HG02884 (cell line): ENCODE results near the gene TRAM2.
A peak's percentile ranks its signal among the peaks of the same experiment; 100 is the strongest.

Experiments
- ATAC-seq: cut with Tn5 transposase; IDR thresholded peaks from one replicate; pipeline ENCODE4 v1.9.1; 2021; ENCODE audit warnings: mild to moderate bottlenecking, moderate library complexity; ENCODE audit not compliant: unreplicated experiment

Gene TRAM2

DNA sequence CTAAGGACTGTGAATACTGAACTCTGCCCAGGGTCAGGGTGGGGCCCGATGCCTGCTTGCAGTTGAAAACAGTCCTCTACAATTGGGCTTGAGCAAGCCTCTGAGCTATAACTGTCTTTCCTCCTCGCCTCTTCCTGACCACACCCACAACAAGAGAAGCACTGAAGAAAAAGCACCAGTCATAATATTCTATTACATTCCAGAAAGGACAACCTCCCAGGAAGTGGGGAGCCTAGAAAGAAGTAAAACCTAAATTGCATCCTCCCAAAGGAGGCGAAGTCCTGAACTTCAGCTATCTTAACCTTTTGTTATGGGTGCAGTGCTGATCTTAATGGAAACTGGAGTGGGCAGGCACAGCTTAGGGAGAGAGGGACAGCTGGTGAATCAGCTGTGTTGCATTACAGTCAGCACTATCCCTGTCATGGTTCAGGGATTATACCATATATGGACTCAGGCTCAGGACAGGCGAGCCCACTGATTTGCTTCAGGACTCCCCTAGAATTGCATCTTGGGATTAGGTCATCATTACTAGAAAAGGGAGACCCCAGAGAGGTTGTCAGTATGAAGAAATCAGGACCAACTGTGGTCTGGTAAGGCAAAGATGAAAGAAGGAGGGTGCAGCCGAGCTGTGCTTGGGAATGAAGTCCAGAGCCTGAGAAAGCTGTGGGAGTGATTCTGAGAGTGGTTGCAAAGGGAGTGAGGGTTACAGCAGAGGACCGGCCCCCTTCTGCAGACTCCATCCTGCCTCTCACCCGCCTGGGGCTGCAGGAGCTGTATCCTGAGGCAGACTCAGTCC, 18.3 kb upstream of the TRAM2 start:
- ATAC-seq: peak; percentile 84

DNA sequence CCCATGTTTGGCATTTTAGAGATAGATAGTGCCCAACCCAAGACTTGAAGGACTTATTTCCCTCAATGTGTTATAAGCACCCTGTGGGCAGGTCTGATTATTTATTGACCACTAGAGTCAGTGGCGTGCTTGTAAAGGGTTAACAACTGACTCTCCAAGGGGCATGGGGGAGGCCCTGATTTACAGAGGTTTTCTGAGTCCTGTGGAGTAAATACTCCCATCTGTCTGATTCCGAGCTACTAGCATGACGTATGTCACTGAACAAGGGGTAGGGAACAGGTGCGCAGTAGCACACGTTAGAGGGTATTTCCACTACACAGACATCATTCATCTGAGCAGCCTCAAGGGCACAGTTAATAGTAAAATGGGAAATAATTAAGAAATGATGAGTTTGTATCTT, 17.4 kb upstream of the TRAM2 start:
- ATAC-seq: no peak

DNA sequence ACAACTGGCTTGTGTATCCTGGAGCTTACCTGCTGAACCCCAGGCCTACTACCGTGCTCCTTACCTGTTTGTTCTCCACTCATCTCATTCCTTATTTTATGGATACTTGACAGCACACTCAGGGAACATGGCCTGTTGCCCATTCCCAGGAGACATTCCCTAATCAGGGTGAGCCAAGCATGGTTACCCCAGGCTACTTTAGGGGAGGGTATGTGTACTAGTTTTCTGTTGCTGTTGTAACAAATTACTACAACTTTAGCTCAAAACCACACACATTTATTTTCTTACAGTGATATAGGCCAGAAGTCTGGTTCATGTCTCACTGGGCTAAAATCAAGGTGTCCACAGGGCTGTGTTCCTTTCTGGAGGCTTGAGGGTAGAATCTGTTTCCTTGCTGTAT, 15.0 kb upstream of the TRAM2 start:
- ATAC-seq: no peak

DNA sequence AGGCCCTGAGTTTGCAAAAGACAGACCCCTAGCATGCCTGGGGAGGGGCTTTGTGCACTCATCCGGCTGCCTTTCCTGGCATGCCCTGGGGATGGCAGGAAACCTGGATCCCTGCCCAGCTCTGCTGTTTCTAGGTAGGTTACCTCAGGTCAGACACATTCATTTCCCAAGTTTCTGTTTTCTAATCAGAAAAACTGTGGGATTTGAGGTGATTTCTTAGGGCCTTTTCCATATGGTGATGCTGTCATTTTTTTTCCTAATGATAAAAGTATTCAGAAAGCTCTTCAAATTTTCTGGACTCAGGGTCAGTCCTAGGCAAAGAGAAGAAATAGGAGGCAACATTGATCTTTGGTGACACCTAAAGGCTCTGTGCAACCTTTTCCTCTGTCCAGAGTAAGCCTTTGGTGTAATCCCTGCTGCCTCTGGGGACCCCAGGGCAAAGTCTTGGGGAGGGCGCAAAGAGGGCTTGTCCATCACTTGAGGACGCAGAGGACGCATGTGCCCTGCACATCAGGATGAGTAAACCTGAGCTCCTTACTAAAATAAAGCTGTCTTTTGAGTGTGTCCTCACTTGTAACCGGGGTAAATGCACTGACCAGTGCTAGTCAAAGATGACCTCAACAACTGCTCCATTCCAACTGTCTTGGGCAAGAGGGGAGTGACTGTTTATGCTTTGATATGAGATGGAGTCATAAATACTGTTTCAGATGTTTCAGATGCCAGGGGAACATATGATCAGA, 13.5 kb upstream of the TRAM2 start:
- ATAC-seq: no peak

DNA sequence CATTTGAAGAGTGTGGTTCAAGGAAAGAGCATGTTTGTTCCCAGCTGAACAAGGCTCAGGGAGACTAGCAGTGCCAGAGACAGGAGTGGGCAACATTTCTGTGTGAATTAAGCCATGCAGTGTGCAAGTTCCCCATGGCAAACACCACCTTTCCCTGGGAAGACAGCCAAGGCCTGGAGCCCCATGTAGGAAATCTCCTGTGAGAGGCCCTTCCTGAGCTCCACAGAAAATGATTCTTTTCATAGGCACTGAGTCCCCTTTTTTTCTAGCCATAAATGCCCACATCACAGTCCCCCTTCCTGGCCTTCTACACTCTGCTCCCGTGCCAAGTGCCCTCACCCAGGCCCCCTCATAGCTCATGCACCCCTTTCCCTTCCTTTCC, 11.8 kb upstream of the TRAM2 start:
- no peak for ATAC-seq

DNA sequence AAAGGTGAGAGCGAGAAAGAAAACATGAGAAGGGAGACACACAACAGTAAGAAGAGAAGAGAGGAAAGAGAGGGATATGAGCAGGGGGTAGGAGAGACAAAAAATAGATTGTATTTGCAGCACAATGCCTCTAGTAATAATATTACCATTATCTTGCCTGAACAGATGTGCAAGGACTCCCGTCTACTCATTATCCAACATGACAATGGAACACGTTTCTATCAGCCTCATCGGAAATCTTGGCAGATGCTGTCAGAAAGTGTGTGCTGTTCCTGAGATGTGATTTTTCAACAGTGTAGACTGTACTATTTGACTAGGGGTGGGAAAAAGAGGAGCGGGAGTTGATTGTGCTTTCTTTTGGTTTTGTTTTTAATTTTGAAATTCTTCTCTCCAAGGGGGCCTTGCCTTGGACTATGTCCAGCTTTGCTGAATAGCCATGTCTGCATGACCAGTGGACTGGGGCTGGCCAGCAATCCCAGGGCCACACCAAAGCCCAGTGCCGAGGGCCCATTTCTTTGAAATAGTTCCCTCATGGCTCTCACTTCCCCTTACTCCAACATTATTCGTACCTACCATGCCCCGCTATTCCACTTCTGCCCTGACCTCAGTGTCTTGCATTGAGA, 11.3 kb upstream of the TRAM2 start:
- no peak for ATAC-seq

DNA sequence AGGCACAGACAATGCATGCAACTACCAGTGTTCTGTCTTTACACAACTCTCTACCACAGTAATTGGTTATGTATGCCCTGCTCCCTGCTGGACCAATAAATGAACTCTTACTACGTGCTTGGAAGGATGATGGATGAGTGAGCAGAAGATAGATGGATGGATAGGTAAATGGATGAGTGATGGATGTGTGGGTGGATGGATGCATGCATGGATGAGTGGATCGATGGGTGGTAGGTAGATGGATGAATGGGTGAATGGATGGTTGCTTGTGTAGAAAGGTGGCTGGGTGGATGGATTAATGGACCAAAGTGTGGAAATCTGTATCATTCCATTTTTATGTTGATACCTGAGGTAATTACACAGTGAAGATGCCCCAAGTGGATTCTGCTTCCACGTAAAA, 10.1 kb upstream of the TRAM2 start:
- no peak for ATAC-seq

DNA sequence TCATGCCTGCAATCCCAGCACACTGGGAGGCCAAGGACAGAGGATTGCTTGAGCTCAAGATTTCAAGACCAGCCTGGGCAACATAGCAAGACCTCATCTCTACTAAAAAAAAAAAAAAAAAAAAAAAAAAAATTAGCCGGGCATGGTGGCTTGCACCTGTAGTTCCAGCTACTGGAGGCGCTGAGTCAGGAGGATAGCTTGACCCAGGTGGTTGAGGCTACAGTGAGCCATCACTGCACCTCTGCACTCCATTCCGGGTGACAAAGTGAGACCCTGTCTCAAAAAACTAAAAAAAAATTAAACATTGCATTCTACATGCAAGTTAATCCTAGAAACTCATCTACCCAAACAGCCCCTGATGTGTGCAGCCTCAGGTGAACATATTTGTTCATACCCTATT, 7.3 kb upstream of the TRAM2 start:
- no peak for ATAC-seq

DNA sequence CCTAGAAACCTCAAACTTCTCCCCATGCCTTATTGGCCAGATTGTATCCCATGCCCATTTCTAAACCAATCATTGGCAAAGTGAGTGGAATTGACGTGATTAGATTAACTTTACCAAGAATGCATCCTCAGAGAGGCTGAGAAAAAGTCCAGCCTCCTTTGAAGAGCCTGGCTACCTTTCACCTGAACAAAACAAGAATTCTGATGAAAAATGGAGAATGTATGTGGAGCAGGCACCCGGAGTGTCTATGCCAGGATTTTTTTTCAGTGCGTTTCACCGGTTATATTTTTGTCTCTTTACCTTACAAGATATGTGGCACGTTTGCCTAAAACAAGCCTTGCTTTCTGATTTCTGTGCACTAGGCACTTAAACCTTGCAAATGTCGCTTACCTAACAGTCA, 6.1 kb upstream of the TRAM2 start:
- ATAC-seq: no peak

DNA sequence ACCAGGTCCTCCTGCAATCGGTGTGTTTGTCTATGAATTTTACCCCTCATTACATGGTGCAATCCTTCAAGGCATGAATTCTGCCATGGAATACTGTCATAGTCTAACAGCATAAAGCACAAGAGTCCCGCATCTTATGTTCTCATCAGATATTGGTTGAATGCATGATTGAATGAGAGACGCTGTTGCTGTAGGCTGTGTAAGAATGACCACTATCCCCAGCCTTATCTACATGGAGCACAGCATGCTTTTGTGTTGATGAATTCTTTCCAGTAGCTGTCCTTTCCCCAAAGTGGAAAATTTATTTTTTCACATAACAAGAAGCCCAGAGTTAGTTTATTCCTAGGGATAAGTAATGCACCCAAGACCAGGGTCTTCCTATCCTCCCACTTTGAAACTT, 5.6 kb upstream of the TRAM2 start:
- no peak for ATAC-seq

DNA sequence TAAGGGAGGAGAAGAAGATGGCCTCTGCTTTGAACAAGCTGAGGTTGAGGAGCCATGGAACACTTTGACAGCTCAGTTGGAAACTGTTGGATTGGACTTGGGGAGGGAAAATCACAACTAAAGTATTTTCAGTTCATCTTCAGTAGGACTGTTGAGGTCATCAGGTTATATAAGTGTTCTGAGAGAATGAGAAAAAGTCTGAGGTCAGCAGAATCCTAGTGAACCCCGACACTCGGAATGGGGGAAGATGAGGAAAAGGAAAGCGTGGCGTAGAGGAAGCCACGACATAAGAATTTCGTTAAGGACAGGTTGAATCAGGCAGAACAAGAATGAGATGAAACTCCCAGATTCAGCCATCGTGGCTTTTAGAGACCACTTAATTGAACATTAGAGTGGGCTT, 4.0 kb upstream of the TRAM2 start:
- no peak for ATAC-seq

DNA sequence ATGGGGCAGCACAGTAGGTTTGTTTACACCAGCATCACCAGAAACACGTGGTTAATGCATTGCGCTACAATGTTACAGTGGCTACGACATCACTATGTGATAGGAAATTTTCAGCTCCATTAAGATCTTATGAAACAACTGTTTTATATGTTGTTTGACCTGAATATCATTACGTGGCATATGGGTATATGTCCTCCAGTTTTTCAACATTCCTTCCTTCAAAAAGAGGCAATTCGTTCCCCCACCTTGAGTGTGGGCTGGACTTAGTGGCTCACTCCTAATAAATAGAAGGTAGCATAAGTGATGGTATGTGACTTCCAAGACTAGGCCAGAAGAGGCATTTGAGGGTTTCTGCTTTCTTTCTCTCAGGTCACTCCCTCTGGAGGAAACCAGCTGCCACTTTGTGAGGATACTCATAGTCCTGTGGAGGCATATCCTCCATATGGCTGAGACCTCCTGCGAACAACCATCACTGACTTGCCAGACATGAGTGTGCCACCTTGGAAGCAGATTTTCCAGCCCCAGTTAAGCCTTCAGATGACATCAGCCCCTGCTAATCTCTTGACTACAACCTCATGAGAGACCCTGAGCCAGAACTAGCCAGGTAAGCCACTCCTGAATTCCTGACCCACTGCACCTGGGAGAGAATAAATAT, 2.3 kb upstream of the TRAM2 start:
- ATAC-seq: no peak

DNA sequence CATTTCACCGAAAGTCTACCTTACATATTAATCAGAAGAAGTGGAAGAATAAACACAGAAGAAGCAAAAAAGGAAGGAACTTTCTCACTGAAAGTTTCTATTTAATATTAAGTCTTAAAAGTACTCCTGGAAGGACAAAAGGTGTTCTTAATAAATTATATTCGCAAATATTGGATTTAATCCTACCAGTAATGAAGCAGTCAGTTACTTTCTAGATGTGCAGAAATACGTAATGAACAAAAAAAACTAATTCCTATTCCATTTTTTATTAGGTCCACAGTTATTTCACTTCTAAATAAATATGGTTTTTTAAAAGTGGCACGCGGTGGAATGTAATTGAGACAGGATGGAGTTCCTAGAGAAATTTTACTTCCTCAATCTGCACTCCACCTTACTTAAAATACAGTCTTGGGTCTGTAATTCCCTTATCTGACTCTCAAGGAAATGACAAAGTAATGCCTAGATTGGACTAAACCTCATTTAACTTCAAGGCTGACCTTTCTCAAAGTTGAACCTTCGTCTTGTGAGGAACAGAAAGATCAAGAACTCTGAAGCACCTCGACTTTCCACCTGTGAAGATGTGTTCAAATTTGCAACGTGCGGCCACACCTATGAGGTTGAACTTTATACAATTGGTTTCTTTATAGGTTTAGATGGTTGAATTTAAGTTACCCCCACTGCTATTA, 1.1 kb upstream of the TRAM2 start:
- no peak for ATAC-seq

DNA sequence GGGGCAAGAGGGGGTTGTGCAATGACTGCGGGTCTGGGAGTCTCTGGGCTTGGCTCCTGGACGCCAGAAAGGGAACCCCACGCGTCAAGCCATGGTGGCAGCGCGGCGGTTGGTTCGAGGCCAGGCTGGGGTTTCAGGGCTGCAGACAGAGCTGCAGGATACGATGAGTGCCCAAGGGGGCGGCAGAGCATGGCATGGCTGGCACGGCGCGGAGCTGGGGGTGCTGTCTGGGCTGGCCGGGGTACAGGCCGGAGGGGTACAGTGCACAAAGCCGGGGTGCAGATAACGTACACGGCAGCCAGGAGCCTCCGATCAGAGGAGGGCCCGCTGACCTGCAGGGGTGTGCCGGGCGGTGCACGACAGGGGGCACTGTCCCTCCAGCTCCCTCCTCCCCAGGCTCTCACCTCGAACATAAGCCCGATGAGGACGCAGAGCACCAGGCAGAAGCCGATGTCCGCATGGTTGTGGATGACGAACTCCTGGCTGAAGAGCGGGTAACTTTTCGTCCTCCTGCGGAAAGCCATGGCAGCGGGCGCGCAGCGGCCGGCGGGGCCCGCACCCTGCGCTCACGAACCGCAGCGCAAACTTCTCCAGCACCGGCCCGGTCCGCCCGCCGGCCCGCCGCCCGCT, 353 bp downstream of the TRAM2 start:
- peak; percentile 53 for ATAC-seq

DNA sequence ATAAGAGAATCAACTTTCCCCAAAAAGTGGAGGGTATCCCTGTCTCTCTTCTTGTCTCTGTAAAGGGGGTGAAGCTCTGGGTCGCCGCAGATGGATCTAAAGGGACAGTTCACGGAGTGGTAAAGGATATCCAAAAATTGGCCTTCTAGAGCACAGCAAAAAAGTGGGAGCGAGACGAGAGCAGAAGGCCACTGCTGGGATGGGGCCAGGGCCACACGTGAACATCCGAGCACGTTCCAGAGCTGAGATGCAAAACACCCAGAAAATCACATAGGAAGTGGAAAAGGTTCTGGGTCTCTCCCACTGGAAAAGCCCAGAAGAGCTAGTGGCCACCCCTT, 837 bp downstream of the TRAM2 start:
- no peak for ATAC-seq

DNA sequence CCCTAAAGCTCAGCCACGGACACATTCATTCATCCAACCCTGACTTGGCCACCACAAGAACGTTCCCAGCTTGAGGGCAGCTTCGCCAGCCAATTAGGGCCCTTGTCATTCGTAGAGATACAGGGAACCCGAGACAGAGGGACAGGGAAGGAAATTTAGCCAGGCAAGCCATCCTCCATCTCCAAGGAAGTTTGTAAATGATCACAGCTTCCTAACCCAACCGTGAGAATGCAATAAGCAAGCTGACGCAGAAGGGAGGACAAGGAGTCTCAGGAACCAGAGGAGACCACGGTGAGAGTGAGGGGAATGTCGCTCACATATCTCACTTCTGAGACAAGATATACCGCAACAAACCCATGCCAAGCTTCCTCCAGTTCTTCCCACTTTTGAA, 1.4 kb downstream of the TRAM2 start:
- ATAC-seq: no peak

DNA sequence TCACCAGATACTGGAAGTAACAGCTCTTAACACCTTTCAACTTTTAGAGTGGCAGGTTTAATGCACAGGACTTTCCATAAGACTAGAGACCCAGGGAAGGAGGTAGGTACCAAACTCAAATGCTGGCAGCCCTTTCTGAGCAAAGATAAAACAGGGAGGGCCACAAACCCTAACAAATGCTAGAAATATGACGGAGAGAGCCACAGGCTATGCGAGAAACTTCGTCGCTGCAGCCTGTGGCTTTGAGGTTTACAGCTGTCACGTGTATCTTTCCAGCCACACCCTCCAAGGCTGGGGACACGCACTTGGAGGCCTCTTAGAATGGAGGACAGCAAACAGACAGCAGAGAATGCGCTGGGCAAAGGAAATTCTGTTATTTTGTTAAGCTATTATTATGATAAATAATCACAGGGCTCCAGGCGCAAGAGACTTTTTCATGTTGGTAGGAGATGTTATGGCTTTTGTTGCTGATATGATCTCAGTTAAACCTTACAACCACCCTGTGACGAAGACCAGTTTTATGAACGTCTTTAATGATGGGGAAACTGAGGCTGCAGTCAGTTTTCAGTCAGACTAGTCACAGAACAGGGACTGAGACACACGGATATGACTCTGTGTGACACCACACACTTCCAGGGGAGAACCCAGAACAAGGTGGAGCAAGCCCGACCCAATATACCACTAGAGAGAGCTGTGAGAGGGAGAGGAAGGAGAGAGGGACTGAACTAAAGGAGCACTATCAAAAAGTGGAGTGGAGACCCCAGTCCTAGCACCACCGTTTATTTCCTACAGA, 2.0 kb downstream of the TRAM2 start:
- peak; percentile 53 for ATAC-seq

DNA sequence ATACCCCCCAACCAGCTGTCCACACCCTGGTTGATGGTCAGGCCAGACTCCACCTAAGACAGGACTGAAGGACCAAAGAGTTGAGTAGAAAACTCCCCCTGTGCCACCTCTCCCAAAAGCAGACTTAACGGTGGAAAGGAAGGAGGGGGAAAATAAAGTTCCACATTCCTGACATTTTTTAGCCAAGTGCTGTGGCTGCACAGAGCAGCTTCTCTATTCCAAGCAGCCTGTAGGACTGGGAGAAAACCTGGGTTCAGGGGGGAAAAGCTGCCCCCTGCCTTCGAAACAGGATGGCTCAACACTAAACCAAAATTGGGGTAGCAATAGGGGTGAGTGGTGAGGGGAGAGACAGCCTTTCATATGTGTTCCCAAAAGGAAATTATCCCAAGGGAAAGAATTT, 3.6 kb downstream of the TRAM2 start:
- no peak for ATAC-seq

DNA sequence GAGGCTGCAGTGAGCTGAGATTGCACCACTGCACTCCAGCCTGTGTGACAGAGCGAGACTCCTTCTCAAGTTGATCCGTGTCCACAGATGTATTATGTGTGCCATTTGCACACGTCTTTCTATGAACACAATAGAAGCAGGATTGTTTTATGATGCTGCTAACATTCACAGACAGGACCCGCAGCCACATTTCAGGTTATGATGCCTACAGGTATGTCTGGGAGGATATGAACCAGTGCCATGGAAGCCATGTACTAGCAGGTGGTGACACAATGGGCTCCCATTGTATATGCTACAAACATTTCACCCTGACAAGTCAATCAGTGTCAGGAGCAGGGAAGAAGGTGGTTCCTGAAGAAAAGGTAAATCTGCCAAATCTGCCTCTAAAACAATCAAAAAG, 4.3 kb downstream of the TRAM2 start:
- no peak for ATAC-seq
